ENCODE measurements around the gene COLEC12. TPM values are rescaled to one million over a fixed set of nuclear protein-coding genes. Genes with fewer than 3 reads are reported as not detected.
A peak's percentile ranks its signal among the peaks of the same experiment; 100 is the strongest.

Gene COLEC12
- total RNA-seq, 6 donors from 2014 or later: 29.3 to 72.2 (median 47.0) TPM

DNA sequence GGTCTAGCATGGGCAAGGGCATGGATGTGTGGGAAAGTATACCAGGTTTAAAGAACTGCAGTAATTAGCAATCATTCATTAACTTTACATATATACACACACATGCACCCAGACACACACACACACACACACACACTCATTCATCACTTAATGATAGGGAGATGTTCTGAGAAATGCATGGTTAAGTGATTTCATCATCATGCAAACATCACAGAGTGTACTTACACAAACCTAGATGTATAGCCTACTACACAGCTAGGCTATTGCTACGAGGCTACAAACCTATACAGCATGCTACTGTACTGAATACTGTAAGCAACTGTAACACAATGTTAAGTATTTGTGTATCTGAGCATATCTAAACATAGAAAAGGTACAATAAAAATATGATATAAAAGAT is 83.6 kb downstream of the COLEC12 start:
- Histone ChIP-seq H3K4me1 (peaks cover 0 to 27% (median 0%) of the 10 kb centered on the region in 4 donors), H3K4me3 (no peak overlapping the region), H3K27ac (no peak overlapping the region), H3K36me3 (no peaks in the 10 kb centered on the region), H3K9me3 (no peaks in the 10 kb centered on the region), H3K27me3 (no peaks in the 10 kb centered on the region)
- ATAC-seq (ENCODE audit: low FRiP score in 2 of 2) (no peak), DNase-seq (no peak)
- no peak for TF ChIP-seq EP300 (IDR thresholded peaks at IDR 0.05)
- TF ChIP-seq POLR2AphosphoS5 (IDR thresholded peaks at IDR 0.05): no peak
- TF ChIP-seq, protein P1, sequence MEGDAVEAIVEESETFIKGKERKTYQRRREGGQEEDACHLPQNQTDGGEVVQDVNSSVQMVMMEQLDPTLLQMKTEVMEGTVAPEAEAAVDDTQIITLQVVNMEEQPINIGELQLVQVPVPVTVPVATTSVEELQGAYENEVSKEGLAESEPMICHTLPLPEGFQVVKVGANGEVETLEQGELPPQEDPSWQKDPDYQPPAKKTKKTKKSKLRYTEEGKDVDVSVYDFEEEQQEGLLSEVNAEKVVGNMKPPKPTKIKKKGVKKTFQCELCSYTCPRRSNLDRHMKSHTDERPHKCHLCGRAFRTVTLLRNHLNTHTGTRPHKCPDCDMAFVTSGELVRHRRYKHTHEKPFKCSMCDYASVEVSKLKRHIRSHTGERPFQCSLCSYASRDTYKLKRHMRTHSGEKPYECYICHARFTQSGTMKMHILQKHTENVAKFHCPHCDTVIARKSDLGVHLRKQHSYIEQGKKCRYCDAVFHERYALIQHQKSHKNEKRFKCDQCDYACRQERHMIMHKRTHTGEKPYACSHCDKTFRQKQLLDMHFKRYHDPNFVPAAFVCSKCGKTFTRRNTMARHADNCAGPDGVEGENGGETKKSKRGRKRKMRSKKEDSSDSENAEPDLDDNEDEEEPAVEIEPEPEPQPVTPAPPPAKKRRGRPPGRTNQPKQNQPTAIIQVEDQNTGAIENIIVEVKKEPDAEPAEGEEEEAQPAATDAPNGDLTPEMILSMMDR (IDR thresholded peaks at IDR 0.05): no peak
- TF ChIP-seq POLR2A (IDR thresholded peaks at IDR 0.05): no peak
- 91 to 93% methylated on average over 1 of the region's 1 CpG for WGBS, 2 donors

GRCh38 chr18:415617-416612 is 84.6 kb downstream of the COLEC12 start:
- Histone ChIP-seq H3K4me3 (no peak overlapping the region), H3K36me3 (no peaks in the 10 kb centered on the region), H3K27ac (no peak overlapping the region), H3K9me3 (no peaks in the 10 kb centered on the region), H3K27me3 (no peaks in the 10 kb centered on the region), H3K4me1 (peaks cover 0 to 18% (median 0%) of the 10 kb centered on the region in 4 donors)
- no peak for DNase-seq
- TF ChIP-seq EP300 (IDR thresholded peaks at IDR 0.05): no peak
- ATAC-seq (ENCODE audit: low FRiP score in 2 of 2): no peak
- 85 to 89% methylated on average over 2 of the region's 2 CpGs for WGBS, 2 donors

DNA sequence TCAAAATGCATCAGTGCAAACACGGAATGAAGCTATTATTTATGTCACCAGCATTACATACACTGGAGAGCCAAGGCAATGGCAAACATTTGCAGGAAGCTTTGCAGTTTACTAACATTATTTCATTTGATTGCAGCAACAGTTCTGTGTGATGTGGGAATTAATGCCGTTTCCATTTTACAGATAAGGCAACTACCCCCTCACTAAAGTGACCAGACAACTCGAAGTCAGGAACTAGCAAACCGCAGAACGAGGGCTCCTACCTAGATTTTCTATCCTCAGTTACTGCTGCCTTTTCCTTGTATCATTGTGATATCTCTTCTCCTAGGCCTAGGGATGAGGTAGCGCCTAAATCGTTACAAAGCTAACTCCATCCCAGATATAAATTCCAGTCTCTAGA is 85.5 kb downstream of the COLEC12 start:
- H3K27ac ChIP-seq: peak overlapping the region in 1 of 4 donors; percentile 3
- TF ChIP-seq POLR2A (IDR thresholded peaks at IDR 0.05) (no peak), EP300 (IDR thresholded peaks at IDR 0.05) (no peak), POLR2AphosphoS5 (IDR thresholded peaks at IDR 0.05) (no peak)
- TF ChIP-seq, protein P1 (IDR thresholded peaks at IDR 0.05): no peak
- 53 to 69% methylated on average over 7 of the region's 7 CpGs for WGBS, 2 donors

GRCh38 chr18:413233-413632 is 87.3 kb downstream of the COLEC12 start:
- H3K4me3 ChIP-seq: no peak overlapping the region
- no peak for TF ChIP-seq POLR2A (IDR thresholded peaks at IDR 0.05)
- TF ChIP-seq EP300 (IDR thresholded peaks at IDR 0.05): no peak
- no peak for TF ChIP-seq POLR2AphosphoS5 (IDR thresholded peaks at IDR 0.05)
- TF ChIP-seq, protein P1 (IDR thresholded peaks at IDR 0.05): no peak
- H3K36me3 ChIP-seq: no peaks in the 10 kb centered on the region
- 61 to 70% methylated on average over 3 of the region's 3 CpGs for WGBS, 2 donors
- no peaks in the 10 kb centered on the region for H3K9me3 ChIP-seq
- H3K27me3 ChIP-seq: no peaks in the 10 kb centered on the region
- H3K27ac ChIP-seq: no peak overlapping the region
- DNase-seq: no peak
- H3K4me1 ChIP-seq: peaks cover 0 to 20% (median 0%) of the 10 kb centered on the region in 4 donors
- no peak for ATAC-seq (ENCODE audit: low FRiP score in 2 of 2)

More for the DNA sequence above, 85.5 kb downstream of the COLEC12 start:
- H3K4me3 ChIP-seq: no peak overlapping the region
- DNase-seq: no peak
- H3K36me3 ChIP-seq: no peaks in the 10 kb centered on the region
- no peaks in the 10 kb centered on the region for H3K9me3 ChIP-seq
- H3K4me1 ChIP-seq: peaks cover 0 to 17% (median 0%) of the 10 kb centered on the region in 4 donors
- H3K27me3 ChIP-seq: no peaks in the 10 kb centered on the region
- ATAC-seq (ENCODE audit: low FRiP score in 2 of 2): no peak

DNA sequence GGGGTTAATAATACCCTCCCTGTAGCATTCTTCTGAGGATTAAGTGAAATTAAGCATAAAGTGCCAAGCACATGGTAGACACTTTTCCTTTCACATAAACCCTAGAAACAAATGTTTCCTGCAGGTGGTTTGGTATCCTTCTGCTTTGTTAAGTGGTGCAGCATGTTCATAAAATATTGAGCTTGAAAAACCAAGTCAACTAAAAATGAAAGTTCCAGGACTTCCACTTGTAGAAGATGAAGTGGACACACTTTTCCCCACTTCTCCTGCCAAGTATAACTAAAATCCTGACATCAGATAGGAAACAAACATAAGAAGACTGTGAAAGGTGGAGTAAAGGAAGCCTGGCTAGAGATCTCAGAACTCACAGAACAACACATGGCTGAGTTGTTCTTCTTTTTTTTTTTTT is 90.5 kb downstream of the COLEC12 start:
- Histone ChIP-seq H3K9me3 (peaks cover 0 to 3% (median under 1%) of the 10 kb centered on the region in 4 donors), H3K4me3 (no peak overlapping the region), H3K4me1 (peaks cover 0 to 6% (median 0%) of the 10 kb centered on the region in 4 donors), H3K36me3 (no peaks in the 10 kb centered on the region), H3K27ac (peak overlapping the region in 1 of 4 donors; percentile 30), H3K27me3 (no peaks in the 10 kb centered on the region)
- peak in 1 of 2 donors; percentile 28 for ATAC-seq (ENCODE audit: low FRiP score in 2 of 2)
- no peak for TF ChIP-seq EP300 (IDR thresholded peaks at IDR 0.05)
- no peak for TF ChIP-seq POLR2A (IDR thresholded peaks at IDR 0.05)
- TF ChIP-seq, protein P1 (IDR thresholded peaks at IDR 0.05): no peak
- TF ChIP-seq POLR2AphosphoS5 (IDR thresholded peaks at IDR 0.05): no peak
- no peak for DNase-seq
